OCI-LY1 (cell line): ENCODE data around the gene C1QB.

Source experiments
- EZH2 ChIP-seq: fragments of 200-600 bp; sonication (generic), shearing (Covaris generic); IDR thresholded peaks from 2 replicates; pipeline ENCODE4 v1.8.0; 2017; ENCODE audit warnings: borderline replicate concordance, mixed run types, mild to moderate bottlenecking, antibody characterized with exemption, low read length, moderate library complexity, mixed read lengths
- TF ChIP-seq, protein P1 (sequence below): fragments of 200-600 bp; sonication (generic), shearing (Covaris generic); IDR thresholded peaks from 2 replicates; pipeline ENCODE4 v1.5.1; 2017; ENCODE audit warnings: mild to moderate bottlenecking, antibody characterized with exemption, low read length, moderate library complexity, mixed read lengths

DNA sequence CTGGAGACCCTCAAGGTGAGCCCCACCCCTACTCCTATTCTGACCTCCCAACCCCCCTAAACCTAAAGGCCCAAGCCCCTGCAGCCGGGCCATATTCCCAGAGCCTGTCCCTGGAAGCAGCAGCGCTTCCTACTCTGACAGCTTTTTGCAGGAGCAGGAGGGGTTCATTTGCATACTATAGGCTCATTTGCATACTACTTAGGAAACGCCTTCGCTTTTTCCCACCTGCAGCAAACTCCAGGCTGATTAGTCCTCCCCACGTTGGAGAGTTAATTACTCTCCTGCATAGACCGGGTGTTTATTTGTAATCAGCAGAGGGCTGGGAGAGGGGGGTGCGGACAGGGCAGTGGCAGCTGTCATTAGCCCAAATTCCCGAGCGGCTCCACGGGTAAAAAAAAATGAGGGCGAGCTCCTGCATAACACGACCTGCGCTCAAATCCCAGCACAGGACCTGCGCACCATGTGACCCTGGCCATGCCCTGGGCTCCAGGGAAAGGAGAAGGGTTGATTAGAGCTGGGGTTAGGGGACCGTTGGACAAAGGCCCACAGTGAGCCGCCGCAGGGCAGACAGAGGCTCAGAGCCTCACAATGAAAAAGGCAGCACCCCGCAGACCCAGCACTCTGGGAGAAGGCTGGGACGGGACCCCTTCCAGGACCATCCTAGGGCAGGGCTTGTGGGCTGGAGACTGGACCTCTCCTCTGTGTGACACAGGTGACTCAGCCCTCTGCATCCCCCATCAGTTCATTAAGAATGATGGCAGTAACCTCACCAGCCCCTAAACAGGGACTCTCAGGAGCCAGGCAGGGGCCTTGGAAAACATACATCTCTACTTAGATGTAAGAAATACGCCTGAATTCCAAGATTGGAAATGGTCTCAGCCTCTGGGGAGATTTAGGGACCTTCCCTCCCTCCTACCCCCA, 26.5 kb upstream of the C1QB start:
- TF ChIP-seq, protein P1, sequence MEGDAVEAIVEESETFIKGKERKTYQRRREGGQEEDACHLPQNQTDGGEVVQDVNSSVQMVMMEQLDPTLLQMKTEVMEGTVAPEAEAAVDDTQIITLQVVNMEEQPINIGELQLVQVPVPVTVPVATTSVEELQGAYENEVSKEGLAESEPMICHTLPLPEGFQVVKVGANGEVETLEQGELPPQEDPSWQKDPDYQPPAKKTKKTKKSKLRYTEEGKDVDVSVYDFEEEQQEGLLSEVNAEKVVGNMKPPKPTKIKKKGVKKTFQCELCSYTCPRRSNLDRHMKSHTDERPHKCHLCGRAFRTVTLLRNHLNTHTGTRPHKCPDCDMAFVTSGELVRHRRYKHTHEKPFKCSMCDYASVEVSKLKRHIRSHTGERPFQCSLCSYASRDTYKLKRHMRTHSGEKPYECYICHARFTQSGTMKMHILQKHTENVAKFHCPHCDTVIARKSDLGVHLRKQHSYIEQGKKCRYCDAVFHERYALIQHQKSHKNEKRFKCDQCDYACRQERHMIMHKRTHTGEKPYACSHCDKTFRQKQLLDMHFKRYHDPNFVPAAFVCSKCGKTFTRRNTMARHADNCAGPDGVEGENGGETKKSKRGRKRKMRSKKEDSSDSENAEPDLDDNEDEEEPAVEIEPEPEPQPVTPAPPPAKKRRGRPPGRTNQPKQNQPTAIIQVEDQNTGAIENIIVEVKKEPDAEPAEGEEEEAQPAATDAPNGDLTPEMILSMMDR, result no peak
- no peak for TF ChIP-seq EZH2
